ENCODE measurements around the gene RAB11FIP2.
A peak's percentile ranks its signal among the peaks of the same experiment; 100 is the strongest.

The RAB11FIP2 gene

GRCh38 chr10:118002581-118002980, 44.2 kb downstream of the RAB11FIP2 start:
- no peaks in the 10 kb centered on the region for H3K4me1 ChIP-seq (ENCODE audit: insufficient read depth, poor library complexity, severe bottlenecking)
- H3K4me3 ChIP-seq (ENCODE audit: severe bottlenecking), result no peak overlapping the region
- no peak overlapping the region for H3K27ac ChIP-seq (ENCODE audit: poor library complexity, severe bottlenecking)
- no peak for TF ChIP-seq CTCF (IDR thresholded peaks at IDR 0.05; ENCODE audit: poor library complexity, severe bottlenecking)
- no peaks in the 10 kb centered on the region for H3K9me3 ChIP-seq (ENCODE audit: severe bottlenecking)
- peaks cover 14% of the 10 kb centered on the region; the same call in 1 of the 2 replicates for H3K36me3 ChIP-seq (ENCODE audit: low read depth)
- DNase-seq (ENCODE audit: low spot score) (no peak), ATAC-seq (ENCODE audit: low read depth) (peak; percentile 52)
- H3K27me3 ChIP-seq (ENCODE audit: insufficient read depth, poor library complexity, severe bottlenecking), result no peaks in the 10 kb centered on the region

DNA sequence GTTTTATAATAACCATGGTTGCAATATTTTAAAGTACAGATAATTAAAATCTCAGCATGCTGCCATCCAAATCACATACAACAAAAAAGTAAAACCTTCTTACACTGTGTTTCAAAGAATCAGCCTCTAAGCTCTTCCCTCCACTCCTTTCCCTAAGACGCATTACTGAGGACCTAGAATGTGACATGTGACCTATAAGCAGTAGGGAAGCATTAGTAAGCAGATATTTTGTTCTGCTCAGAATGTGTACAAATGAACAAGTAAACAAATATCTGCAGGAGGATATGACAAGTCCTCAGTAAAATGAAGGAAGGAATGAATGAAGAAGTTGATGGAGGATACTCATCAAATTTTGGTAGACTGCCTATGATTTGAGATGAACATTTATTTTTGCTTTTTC, 49.1 kb downstream of the RAB11FIP2 start:
- TF ChIP-seq CTCF (IDR thresholded peaks at IDR 0.05; ENCODE audit: poor library complexity, severe bottlenecking), result no peak
- no peak for ATAC-seq (ENCODE audit: low read depth)

GRCh38 chr10:117996709-117997108, 50.0 kb downstream of the RAB11FIP2 start:
- H3K36me3 ChIP-seq (ENCODE audit: low read depth), result no peaks in the 10 kb centered on the region
- ATAC-seq (ENCODE audit: low read depth), result no peak
- H3K9me3 ChIP-seq (ENCODE audit: severe bottlenecking), result no peaks in the 10 kb centered on the region
- H3K4me1 ChIP-seq (ENCODE audit: insufficient read depth, poor library complexity, severe bottlenecking), result no peaks in the 10 kb centered on the region
- H3K4me3 ChIP-seq (ENCODE audit: severe bottlenecking), result no peak overlapping the region
- H3K27me3 ChIP-seq (ENCODE audit: insufficient read depth, poor library complexity, severe bottlenecking), result no peaks in the 10 kb centered on the region
- no peak for TF ChIP-seq CTCF (IDR thresholded peaks at IDR 0.05; ENCODE audit: poor library complexity, severe bottlenecking)
- no peak for DNase-seq (ENCODE audit: low spot score)
- no peak overlapping the region for H3K27ac ChIP-seq (ENCODE audit: poor library complexity, severe bottlenecking)

More for the DNA sequence above, 49.1 kb downstream of the RAB11FIP2 start:
- H3K27me3 ChIP-seq (ENCODE audit: insufficient read depth, poor library complexity, severe bottlenecking), result no peaks in the 10 kb centered on the region
- no peaks in the 10 kb centered on the region for H3K4me1 ChIP-seq (ENCODE audit: insufficient read depth, poor library complexity, severe bottlenecking)
- H3K4me3 ChIP-seq (ENCODE audit: severe bottlenecking), result no peak overlapping the region
- no peaks in the 10 kb centered on the region for H3K36me3 ChIP-seq (ENCODE audit: low read depth)
- DNase-seq (ENCODE audit: low spot score), result no peak
- H3K27ac ChIP-seq (ENCODE audit: poor library complexity, severe bottlenecking), result no peak overlapping the region
- H3K9me3 ChIP-seq (ENCODE audit: severe bottlenecking), result no peaks in the 10 kb centered on the region

DNA sequence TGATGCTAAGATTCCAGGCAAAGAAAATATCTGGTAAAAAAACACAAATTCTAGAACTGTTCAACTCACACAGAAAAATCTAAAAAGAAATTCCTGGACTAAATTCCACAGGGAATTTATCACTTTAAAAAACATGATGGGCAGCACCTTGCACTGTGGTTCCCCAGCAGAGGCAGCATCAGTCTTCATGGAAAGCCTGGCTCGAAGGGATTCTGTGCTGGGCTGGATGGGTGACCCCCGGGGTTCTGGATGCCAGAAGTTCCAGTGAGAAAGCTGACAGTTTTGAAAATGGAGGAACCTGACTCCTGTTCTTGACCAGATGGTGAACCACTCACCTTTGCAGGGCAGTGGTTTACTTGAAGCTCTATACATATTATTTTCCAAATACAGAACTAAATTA, 52.0 kb downstream of the RAB11FIP2 start:
- Histone ChIP-seq H3K27ac (ENCODE audit: poor library complexity, severe bottlenecking) (no peak overlapping the region), H3K27me3 (ENCODE audit: insufficient read depth, poor library complexity, severe bottlenecking) (no peaks in the 10 kb centered on the region), H3K4me3 (ENCODE audit: severe bottlenecking) (no peak overlapping the region), H3K4me1 (ENCODE audit: insufficient read depth, poor library complexity, severe bottlenecking) (no peaks in the 10 kb centered on the region), H3K9me3 (ENCODE audit: severe bottlenecking) (no peaks in the 10 kb centered on the region), H3K36me3 (ENCODE audit: low read depth) (no peaks in the 10 kb centered on the region)
- no peak for DNase-seq (ENCODE audit: low spot score)
- no peak for ATAC-seq (ENCODE audit: low read depth)
- TF ChIP-seq CTCF (IDR thresholded peaks at IDR 0.05; ENCODE audit: poor library complexity, severe bottlenecking), result no peak

- Histone ChIP-seq H3K36me3 (ENCODE audit: low read depth) (no peaks in the 10 kb centered on the region), H3K27ac (ENCODE audit: poor library complexity, severe bottlenecking) (no peak overlapping the region), H3K27me3 (ENCODE audit: insufficient read depth, poor library complexity, severe bottlenecking) (no peaks in the 10 kb centered on the region), H3K4me1 (ENCODE audit: insufficient read depth, poor library complexity, severe bottlenecking) (no peaks in the 10 kb centered on the region), H3K9me3 (ENCODE audit: severe bottlenecking) (no peaks in the 10 kb centered on the region), H3K4me3 (ENCODE audit: severe bottlenecking) (no peak overlapping the region)
- DNase-seq (ENCODE audit: low spot score) (no peak), ATAC-seq (ENCODE audit: low read depth) (no peak)
- TF ChIP-seq CTCF (IDR thresholded peaks at IDR 0.05; ENCODE audit: poor library complexity, severe bottlenecking), result no peak
Observed at GRCh38 chr10:117993166-117993565, 53.6 kb downstream of the RAB11FIP2 start.

All from RWPE2 (cell line).